ENCODE data around the gene SEPTIN7.

The SEPTIN7 gene

DNA sequence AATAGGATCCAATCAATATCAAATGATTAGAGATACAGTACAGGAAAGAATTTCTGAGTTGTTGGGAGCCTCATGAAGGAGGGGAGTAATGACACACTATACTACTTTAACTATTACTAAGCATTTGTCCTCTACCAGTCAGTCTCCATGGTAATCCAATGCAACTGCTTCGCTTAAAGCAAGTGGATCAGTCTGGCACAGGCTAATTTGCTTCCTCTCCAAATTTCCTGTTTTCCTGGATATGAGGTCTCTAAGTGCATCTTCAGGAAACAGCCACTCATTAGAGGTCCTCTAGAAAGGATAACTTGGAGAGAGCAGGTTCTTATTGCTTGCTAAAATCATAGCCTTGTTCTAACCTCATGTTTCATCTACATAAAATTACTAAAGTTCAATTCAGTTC, 8.4 kb upstream of the SEPTIN7 start:
- no peak for DNase-seq

DNA sequence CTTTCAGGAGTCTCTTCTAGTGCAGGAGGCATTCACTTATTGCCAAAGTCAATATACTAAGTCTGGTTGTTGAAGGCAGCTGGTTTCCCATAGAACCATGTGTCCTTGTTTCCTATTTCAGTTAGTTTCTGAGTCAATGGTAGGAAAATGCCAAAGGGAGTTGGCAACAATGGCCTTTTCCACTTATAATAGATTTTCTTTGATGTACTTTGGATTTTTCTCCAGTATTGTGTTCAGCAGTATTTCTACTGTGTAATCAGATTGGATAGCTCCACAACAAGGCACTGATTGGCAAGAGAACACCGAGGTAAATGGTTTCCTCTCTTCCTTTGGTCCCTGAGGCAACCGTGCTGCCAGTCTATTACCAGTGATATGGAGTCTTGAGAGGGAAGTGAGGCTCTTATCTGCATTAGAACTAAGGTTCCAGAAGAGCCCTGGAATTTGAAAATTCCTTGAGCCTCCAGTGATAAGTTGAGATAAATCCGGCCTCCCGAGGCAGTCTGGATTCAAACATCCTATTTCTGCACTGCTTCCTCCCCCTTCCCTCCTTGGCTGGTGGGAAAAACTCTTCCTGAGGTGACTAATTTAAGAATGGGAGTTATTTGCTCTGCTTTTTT, 7.9 kb upstream of the SEPTIN7 start:
- no peak for DNase-seq

DNA sequence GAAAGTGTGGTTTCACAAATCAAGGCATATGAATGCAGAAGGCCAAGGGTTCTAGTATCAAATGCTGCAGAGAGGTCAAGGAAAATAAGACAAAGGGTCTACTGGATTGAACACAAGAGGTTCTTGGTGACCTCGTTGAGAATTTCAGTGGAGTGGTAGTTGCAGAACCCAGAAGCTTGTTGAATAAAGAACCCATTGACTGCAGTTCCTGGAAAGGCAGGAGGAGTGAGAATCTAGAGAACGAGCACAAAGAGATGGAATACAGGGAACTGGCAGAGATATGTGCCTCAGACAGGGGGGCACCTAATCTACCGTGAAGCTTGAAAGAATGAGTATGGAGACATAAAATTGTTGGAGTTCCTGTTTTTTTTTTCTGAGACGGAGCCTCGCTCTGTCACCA, 3.5 kb upstream of the SEPTIN7 start:
- DNase-seq = no peak

DNA sequence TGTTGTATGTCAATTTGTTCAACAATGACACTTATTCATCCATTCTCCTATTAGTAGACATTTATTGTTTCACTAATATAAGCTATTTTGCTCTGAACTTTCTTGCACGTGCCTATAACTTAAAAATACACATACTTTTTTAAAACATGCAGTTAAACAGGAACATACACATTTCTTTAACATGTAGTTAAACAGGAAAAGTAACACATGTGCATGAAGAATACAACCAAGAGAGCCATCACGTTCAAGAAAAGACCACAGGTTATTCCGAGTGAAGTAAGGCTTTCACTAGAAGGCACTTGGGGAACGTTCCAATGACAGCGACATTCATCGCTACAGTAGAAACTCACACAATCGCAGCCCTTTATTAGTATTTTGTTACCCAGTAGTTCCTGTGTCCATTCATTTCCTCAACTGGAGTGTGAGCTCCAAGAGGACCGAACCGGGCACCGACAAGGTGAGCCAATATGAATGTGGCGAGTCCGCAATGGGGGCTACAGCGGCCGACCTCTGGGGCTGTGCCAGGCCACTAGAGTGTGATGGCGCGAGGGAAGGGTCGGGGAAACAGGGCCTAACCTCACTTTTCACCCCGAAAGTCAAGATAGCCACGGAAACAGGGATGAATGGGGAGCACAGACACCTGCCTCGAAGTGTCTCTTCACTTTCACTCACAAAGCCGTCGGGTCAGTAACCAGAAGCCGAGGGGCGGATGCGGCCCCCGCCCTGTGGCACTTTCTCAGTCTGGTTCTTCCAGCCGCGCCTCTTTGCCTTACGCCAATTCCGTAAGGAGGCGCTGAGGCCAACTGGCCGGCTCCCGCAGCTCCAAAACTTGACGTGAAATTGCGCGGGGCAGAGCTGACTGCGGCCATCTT, 775 bp upstream of the SEPTIN7 start:
- peak; percentile 95 for DNase-seq

DNA sequence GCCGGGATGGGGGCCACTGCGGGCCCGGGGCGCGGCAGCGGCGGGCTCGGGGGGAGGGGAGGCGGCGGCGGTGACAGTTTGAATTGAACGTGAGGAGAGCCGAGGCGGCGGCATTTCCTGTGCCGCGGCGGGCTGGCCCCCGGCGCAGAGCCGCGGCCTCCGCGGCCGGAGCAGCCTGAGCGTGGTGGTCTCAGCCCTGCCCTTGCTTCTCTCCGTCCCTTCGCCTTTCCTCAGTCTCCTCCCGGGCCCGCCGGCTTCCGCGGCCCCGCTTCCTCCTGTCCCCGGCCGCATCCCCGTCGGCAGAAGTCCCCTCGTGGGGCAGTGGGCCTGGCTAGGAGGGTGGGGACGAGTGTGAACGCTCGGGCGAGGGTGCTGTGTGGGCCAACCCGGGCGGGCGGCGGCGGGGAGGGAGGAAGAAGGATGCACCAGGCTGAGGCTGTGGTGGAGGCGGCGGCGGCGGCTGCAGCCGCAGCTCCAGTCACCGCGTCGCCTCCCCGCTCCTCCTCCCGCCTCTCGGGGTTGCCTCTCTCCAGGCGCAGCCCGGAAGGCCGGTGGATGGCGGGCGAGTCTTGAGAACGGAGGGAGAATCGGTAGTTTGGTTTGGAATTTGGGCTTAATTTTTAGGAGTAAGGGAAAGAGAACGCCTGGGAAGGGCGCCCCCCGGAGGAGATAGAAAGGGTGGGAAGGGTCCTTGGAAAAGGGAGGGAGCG, 690 bp downstream of the SEPTIN7 start:
- DNase-seq = peak; percentile 82

DNA sequence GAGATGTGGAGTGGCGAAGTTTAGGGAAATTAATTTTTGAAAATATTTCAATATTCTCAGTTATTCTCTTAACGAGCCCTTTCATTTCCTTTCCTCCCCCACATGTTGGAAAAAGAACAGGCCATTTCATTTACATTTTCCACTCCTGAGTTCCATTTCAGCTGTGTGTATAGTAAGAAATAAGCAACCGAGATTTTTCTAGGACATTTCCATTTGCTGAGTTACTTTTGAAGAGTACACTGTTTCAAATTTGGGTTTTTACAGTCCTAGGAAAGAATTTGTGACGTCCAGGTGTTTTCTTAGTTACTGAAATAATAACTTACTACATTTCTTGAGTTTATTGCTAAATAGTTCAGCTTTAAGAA, 1.2 kb downstream of the SEPTIN7 start:
- DNase-seq = no peak

DNA sequence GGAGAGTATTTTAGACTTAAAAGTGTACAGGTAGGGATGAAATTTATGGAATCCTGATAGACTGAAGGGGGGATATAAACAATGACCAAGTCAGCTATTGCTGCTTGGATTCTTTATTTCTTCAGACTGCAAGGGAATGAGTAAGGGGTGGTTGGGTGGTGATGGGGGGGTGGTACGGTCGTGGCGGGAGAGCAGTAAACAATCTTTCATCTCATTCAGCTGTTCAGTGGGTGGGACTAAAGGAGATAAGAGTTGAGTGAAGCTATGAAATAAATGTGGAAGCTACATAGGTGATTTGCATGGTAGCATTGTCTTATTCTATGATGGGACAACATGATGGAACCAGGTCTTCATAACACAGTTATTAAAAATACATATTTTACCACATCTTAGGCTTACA, 1.8 kb downstream of the SEPTIN7 start:
- no peak for DNase-seq

DNA sequence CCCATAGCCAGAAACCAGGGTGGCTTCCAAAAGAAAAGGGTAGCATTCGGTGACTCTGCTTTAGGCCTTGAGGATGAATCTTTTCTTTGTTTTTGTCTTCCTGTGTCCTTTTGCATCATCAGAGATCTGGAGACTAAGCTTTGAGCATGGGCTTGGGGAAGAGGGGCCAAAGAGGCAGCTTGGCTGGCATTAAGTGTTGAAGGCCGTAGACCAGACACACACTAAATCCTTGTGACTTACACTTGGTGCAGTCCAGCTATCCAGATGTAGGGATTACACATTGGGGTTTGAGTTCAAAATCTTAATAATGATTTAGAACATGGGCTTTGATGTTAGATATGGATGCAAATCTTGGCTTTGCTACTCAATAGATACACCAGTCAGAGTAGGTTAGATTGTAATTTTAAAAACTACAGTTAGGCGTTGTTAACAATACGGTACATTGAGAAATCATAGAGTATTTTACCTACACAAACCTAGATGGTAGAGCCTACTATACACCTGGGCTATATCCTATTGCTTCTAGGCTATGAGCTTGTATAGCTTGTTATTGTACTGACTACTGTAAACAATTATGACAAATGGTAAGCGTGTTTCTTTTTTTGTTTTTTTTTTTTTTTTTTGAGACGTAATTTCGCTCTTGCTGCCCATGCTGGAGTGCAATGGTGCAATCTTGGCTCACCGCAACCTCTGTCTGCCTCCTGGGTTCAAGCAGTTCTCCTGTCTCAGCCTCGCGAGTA, 3.5 kb downstream of the SEPTIN7 start:
- no peak for DNase-seq

DNA sequence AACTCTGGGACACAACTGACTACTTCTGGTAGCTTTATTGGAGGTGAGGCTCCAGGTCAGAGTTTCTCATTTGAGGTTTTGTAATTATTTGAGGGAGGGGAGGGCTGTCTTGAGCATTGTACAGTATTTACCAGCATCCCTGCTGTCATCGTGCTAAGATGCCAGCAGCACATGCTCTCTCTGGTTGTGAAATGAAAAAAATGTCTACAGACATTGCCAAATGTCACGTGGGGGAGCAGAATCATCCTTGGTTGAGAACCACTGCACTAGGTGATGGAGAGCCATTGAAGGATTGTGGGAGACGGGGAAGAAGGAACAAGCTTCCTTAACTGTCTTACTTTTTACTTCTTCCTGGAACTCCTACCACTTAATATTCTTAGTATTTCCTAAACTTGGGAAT, 5.0 kb downstream of the SEPTIN7 start:
- DNase-seq = no peak

DNA sequence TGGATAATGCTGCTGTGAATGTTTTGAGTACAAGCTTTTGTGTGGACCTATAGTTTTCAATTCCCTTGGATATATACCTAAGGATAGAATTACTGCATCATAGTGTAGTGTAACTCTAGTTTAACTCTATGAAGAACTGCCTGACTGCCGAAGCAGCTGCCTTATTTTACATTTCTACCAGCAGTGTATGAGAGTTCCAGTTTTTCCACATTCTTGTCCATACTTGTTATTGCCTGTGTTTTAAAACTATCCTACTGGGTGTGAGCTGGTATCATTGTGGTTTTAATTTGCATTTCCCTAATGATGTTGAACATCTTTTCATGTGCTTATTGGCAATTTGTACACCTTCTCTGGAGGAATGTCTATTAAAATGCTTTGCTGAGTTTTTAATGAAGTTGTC, 15.7 kb downstream of the SEPTIN7 start:
- no peak for DNase-seq

DNA sequence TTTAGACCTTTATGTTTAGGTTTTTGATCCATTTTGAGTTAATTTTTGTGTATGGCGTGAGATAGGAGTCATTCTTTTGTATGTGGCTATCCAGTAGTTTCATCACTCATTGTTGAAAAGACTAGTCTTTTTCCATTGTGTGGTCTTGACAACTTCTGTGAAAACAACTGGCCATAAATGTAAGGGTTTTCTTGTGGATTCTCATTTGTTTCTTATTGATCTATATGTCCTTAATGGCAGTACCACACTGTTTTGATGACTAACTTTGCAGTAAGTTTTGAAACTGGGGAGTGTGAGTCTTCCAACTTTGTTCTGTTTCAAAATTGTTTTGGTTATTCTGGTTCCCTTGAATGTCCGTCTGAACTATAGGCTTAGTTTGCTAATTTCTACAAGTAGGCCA, 16.3 kb downstream of the SEPTIN7 start:
- DNase-seq = no peak

DNA sequence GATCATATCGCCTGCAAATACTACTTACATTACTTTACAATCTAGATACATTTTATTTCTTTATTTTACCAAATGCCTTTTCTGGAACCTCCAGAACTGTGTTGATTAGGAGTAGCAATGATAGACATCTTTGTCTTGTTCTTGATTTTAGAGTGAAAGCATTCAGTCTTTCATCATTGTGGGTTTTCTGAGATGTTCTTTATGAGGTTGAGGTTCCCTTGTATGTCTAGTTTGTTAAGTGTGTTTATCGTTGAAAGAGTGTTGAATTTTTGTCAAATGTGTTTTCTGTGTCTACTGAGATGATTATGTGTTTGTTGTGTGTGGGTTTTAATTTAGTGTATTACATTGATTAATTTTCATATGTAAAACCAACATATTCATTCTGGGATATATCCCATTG, 17.1 kb downstream of the SEPTIN7 start:
- DNase-seq = no peak

DNA sequence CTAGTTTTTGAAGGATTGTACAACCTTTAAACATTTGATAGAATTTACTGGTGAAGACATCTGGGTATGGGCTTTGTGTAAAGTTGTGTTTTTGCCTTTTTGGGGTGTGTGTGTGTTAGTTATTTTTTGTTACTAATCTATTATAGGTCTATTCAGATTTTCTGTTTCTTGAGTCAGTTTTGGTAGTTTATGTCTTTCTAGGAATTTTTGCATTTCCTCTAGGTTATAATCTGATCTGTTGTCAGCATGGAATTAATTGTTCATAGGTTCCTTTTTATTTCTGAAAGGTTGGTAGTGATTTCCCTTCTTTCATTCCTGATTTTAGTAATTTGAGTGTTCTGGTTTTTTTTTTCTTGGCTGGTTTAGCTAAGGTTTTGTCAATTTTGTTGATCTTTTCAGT, 17.7 kb downstream of the SEPTIN7 start:
- DNase-seq = no peak

DNA sequence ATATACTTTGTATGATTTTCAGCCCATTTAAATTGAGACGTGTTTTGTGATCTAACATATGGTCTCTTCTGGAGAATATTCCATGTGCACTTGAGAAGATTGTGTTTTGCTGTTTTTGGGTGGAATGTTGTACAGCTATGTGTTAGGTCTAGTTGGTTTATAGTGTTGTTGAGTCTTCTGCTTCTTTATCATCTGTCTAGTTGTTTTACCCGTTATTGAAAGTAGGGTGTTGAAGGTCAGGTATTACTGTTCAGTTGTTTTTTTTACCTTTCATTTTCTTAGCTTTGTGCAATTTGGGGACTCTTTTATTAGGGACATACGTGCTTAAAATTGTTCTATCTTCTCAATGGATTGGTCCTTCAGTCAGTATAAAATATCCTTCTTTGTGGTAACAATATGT, 18.5 kb downstream of the SEPTIN7 start:
- no peak for DNase-seq

DNA sequence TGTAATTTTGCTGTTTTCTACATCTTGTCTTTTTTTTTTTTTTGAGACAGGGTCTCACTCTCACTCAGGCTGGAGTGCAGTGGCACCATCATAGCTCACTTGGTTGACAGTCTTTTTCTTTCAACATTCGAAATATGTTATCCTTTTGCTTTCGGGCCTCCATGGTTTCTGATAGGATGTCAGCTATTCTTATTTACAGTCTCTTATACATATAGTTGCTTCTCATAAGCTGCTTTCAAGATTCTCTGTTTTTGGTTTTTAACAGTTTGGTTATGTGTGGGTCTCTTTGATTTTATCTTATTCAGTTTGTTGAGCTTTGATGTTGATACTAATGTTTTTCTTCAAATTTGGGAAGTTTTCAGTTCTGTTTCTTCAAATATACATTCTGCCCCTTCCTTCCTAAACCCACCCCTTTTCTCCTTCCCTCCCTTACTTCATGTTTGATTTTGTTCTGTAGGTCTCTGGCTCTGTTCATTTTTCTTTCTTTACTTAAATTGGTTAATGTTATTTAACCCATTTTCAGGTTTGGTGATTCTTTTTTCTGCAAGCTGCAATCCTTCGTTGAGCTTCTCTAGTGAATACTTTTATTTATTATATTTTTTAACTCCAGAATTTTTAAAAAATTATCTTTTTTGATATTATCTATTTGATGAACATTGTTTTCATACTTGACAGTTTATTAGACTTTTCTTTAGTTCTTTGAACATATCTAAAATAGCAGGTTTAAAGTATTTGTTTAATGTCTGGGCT, 19.3 kb downstream of the SEPTIN7 start:
- DNase-seq = no peak

DNA sequence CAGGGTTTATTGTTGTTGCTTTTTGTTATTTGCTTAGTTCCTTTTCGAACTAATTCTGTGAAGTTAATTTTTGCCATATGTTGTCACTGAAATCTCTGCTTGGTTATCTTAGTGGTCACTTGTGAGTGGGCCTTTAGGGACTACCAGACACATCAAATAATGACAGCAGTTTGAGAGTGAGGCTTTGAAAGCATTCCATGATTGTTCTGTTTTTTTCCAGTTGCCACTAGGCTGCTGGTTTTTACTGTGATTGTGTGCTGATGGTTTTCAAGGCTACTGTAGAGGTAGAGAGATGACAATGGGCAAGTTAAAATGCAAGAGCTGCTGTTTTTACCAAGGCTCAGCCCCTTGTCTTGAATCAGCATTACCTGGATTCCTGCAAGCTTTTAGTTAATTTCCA, 20.0 kb downstream of the SEPTIN7 start:
- no peak for DNase-seq

DNA sequence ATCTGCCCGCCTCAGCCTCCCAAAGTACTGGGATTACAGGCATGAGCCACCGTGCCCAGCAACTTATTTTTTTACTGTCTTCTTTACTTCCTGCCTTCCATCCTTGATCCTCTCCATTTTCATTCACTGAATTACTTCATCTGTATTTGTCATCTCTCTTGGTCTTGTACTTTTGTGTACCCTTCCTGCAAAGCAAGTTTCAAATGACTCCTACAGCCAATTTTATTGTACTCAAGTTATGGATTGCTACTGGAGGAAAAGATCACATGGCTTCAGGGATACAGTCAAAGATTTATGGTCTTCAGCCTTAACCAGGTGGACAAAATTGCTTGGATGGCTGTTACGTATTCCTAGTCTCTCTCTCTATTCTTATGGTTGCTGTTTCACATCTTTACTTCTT, 22.6 kb downstream of the SEPTIN7 start:
- DNase-seq = no peak

DNA sequence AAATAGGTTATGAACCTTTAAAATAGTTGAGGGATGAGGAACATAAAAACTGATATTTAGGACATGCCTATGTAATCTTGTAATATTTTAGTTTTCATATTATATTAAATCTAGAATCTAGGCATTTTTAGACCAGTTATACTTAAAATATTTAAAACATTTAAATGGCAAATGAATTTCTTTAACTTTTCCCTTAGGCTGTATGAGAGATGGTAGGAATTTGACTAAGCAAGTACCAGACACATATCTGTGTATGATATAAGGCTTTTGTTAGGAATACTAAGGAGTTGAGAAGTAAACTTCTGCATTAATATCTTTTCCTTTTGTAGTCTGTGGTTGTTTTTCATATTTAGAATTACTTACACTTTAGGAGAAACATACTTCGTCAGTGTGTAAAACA, 25.1 kb downstream of the SEPTIN7 start:
- DNase-seq = no peak

DNA sequence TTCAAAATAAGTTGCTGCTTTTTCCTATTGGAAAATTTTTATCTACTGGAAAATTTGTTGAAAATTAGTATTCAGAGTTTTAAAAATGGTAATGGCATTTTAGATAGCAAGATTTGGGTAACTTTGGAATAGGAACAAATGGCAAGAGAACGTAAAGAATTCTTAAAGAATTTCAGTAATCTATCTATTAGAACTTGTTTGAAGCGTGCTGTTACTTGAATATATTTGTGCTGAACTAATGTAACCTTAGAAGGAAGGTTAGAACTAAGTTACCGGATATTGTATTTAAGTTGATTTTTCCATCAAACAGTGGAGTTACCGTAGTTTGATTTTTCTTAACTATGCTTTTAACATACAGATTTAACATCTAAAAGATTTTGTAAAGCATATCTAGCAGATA, 25.9 kb downstream of the SEPTIN7 start:
- no peak for DNase-seq

DNA sequence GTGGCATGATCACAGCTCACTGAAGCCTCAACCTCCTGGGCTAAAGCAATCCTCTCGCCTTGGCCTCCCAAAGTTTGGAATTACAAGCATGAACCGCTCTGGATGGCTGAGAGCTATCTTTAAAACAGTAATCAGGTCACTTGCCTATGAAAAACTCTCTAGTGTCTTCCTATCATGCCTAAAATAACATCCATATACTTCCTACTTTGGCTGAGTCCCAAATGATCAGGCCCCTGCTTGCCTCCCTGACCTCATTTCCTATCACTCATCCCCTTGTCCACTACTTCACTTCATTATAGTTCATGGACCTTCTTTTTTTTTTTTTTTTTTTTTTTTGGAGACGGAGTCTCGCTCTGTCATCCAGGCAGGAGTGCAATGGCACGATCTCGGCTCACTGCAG, 28.0 kb downstream of the SEPTIN7 start:
- no peak for DNase-seq

DNA sequence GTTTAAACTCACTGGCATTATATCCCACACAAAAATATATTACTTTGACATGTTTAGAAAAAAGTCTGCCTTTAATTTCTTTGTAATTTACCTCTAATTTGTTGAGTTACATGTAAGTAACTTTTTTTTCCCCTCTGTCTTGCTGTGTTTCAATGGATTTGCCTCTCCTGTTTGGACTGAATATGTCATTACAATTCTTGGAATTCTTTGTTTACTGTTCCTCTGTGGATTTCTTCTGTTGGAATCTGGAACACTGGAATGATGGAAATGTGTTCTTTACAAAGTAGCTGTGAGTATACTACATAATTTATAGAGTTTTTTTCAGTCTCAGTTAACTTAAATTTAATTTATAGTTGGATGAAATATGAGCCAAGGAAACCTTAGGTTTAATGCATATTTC, 30.4 kb downstream of the SEPTIN7 start:
- DNase-seq = no peak
